ENCODE results near the gene ABHD16A. TPM values are rescaled to one million over a fixed set of nuclear protein-coding genes. Genes with fewer than 3 reads are reported as not detected.

The ABHD16A gene
- total RNA-seq, result 52.7 and 62.4 TPM in 2 replicates

DNA sequence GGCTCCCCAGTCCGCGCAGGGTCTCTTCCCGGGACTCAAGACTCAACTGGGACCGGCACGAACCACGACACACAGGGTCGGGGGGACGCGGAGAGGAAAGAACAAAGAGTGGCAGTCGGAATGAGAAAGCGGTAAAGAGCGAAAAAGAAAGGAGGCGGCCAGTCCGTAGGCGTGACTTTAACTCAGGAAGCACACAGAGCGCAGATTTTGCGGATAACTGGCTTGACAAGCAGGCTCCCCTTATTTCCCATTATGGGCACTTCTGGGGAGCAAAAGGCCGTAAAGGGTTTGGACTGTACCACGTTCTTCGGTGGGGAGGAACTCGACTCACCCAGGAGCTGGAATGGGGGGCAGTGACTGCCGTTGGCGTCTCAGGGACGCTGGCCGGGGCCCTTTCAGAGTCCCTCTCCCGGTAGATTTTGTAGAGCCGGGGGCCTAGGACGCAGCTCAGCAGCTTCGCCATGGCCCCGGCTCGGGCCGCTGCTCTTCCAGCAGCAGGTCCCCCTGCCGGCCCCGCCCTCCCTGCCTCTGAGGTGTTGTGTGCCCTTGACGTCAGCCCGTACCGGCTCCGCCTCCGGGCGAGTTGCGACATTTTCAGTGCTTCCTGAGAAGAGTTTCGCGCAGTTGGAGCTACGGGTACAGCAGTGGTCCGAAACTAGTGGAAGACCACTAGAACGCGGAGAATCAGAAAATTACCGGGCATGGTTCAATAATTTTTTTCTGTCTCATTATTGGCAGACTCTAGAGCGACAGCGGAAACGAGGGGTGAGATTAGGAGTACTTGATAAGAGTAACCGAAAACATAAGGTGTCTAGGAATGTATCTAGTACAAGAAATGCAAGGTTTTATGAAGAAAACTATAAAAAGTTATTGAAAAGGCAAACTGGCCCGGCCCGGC lies at the start of gene ABHD16A:
ABHD16A (minus strand) TSS at position 506 of the 898 bp plus-strand sequence; CDS start at position 463, 43 bp downstream.

GRCh38 chr6:31739639-31740396 lies 36.7 kb upstream of the ABHD16A start, which contains the start of gene MSH5:
Gene MSH5, plus strand, starts transcription at chr6:31740005. Its CDS starts 462 bp downstream, at chr6:31740467.

GRCh38 chr6:31736021-31736767 lies 33.1 kb upstream of the ABHD16A start, which contains the start of gene CLIC1:
Gene CLIC1, minus strand, starts transcription at chr6:31736530. Its CDS starts 230 bp downstream, at chr6:31736300.

DNA sequence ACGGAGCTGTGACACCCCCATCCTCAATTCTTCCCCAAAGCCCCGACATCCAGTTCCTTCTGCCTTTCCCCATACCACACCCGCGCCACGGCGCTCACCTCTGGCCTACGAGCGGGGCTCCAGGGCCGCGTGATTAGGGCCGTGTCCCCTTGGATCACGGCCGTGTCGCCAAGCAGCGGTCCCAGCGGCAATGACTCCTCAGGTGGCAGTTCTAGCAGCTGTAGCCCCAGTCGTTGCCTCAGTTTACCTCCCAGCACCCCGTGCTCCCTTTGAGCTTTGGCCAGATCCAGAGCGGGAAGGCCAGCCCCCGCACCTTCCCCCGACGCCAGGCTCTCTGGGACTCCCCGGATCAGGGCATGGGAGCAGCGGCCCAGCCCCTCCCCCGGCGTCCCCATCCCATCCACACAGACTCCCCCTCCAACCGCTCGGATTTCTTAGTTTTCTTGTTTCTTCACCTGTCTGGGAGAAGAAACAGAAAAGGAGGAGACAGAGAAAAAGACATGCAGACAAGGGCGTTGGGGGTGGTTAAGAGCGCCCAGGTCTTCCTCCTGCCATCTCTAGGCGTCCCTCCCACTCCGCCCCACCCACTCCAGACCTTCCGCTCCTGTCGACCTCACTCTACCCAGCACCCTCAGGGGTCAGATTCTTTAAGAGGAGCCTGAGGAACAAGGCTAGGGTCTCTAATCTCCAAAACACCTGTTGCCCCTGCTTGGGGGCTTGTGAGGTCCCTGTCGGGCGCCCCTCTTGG lies 25.8 kb upstream of the ABHD16A start, which contains the start of gene DDAH2:
DDAH2 (minus strand) TSS at position 533 of the 748 bp plus-strand sequence; CDS start at position 395, 138 bp downstream.

DNA sequence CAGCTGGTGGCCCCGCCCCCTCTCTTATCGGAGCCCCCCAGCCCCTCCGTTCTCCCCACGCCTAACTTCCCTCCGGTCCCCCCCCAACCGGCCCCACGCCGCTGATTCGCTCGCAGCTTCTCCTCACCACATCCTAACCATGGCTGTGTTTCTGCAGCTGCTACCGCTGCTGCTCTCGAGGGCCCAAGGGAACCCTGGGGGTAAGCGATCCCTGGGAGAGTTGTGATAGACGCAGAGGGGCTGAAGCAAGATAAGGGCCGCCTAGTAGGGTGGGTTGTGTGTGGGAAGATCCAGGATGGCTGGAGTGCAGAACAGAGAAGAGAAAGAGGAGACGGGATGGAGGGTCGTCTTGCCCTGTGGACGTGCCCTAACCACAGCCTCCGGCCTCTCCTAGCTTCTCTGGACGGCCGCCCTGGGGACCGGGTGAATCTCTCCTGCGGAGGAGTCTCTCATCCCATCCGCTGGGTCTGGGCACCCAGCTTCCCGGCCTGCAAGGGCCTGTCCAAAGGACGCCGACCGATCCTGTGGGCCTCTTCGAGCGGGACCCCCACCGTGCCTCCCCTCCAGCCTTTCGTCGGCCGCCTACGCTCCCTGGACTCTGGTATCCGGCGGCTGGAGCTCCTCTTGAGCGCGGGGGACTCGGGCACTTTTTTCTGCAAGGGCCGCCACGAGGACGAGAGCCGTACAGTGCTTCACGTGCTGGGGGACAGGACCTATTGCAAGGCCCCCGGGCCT lies 20.3 kb upstream of the ABHD16A start, which contains the start of gene MPIG6B:
MPIG6B (plus strand) TSS at position 129 of the 735 bp plus-strand sequence; CDS start at position 140, 11 bp downstream.

GRCh38 chr6:31721351-31722020 lies 18.4 kb upstream of the ABHD16A start, which contains the start of gene LY6G6C:
Gene LY6G6C, minus strand, starts transcription at chr6:31721746. Its CDS starts 67 bp downstream, at chr6:31721679.

GRCh38 chr6:31715022-31715958 lies 12.2 kb upstream of the ABHD16A start, which contains the start of gene LY6G6D:
Gene LY6G6D, plus strand, starts transcription at chr6:31715348. Its CDS starts 8 bp downstream, at chr6:31715356.

GRCh38 chr6:31706599-31706998 lies 3.5 kb upstream of the ABHD16A start, which contains the start of gene LY6G6F:
Gene LY6G6F, plus strand, starts transcription at chr6:31706866. Its CDS starts 41 bp downstream, at chr6:31706907.

DNA sequence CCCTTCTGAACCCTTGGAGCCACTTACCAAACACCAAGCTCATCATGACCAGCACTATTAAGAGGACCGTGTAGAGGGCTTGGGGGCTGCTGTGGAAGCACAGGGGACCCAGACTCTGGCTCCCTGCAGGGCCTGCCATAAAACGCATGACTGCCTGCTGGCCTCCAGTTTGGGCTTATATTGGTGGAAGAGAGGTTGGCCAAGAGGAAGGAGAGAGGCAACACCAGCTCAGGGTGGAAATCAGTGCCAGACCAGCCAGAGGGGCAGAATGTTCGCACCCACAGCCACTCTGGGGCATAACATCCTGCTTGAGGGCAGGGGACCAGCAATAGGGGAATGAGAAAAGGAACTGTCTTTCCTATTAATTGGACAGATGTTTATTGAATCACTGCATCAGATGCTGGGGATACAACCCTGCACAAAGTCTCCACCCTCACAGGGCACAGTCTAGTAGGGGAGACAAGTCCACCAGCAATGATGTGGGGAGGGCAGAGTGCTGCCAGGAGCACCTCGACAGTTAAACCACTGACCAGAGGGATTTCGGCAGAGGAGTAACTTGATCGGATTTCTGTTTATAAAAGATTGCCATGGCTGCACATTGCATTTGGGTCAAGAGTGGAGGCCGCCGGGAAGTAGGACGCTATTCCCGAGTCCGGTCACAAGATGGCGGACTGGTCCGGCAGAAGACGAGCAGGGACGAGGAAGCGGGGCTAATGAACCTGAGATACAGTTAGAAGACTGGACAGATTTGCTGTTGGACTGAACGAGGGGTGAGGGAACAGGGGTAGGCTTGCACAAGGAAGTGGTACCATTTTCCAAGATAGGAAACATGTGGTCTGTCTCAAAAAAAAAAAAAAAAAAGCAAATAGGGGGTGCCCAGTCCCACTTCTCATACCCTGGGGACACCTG lies 22.6 kb downstream of the ABHD16A start, which contains the start of gene LY6G5C:
LY6G5C (minus strand) TSS at position 842 of the 909 bp plus-strand sequence; CDS start at position 148, 694 bp downstream.

GRCh38 chr6:31669676-31670075 lies 33.4 kb downstream of the ABHD16A start, which contains the start of gene LY6G5B:
Gene LY6G5B, plus strand, starts transcription at chr6:31669976. Its CDS starts 975 bp downstream, at chr6:31670951.

DNA sequence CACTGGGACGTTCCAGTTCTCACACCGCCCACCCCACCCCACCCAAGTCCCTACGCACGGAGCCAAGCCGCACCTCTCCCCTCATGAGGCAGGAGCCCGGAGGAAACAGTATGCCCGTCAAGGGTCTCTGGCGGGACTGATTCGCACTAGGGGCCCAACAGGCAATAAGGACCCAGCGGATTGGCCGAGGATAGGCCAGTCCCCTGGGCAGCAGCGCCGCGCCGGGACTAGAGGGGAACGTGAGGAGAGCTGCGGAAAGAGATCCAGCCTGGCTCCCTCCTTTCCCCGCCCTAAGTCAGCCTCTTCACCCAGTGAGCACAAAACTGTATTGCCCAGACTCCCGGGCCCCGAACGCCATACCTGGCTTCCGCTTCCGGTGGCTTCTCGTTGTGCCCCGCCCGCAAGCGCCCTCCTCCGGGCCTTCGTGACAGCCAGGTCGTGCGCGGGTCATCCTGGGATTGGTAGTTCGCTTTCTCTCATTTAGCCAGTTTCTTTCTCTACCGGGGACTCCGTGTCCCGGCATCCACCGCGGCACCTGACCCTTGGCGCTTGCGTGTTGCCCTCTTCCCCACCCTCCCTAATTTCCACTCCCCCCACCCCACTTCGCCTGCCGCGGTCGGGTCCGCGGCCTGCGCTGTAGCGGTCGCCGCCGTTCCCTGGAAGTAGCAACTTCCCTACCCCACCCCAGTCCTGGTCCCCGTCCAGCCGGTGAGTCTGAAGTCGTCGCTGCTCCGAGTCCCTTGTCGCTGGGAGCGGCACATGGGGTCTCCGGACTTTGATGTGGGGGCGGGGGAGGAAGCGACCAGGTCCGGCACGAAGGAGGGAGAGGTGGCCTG lies 37.4 kb downstream of the ABHD16A start, which contains the start of gene CSNK2B:
CSNK2B (plus strand) TSS at position 580 of the 836 bp plus-strand sequence. CDS start 752 bp downstream, outside the sequence.

GRCh38 chr6:31664790-31665500 lies 38.2 kb downstream of the ABHD16A start, which contains the start of gene GPANK1:
Gene GPANK1, minus strand, starts transcription at chr6:31664997. Its CDS starts 519 bp downstream, at chr6:31664478.

GRCh38 chr6:31660381-31661261 lies 42.5 kb downstream of the ABHD16A start, which contains the start of gene C6orf47:
Gene C6orf47, minus strand, starts transcription at chr6:31660778. Its CDS starts 831 bp downstream, at chr6:31659947.

Measured in dermis lymphatic vessel endothelial cell (primary cell).